ENCODE measurements around the gene RBMS3. TPM values are rescaled to one million over a fixed set of nuclear protein-coding genes. Genes with fewer than 3 reads are reported as not detected.

Gene RBMS3
- total and polyA plus RNA-seq, 4 donors = 29.1 to 86.7 (median 58.1) TPM

- Histone ChIP-seq H3K36me3 (ENCODE audit: control insufficient read depth, insufficient read depth, low read length) (peaks cover 7% of the 10 kb centered on the region), H3K27me3 (ENCODE audit: control insufficient read depth, insufficient read depth, low read length) (no peaks in the 10 kb centered on the region), H3K4me1 (ENCODE audit: control insufficient read depth, insufficient read depth, low read length) (no peaks in the 10 kb centered on the region), H3K9me3 (ENCODE audit: control insufficient read depth, insufficient read depth, low read length) (no peaks in the 10 kb centered on the region), H3K27ac (ENCODE audit: low read depth, low read length) (no peak overlapping the region), H3K4me3 (ENCODE audit: low read depth, low read length) (no peak overlapping the region)
- peak in 1 of 6 donors; percentile 49 for DNase-seq (ENCODE audit: low read depth in 4 of 6, low spot score in 6 of 6)
- WGBS (ENCODE audit: insufficient coverage) = no CpG with 5 or more reads among the region's 3 CpGs
Observed at GRCh38 chr3:29705906-29706844, 425.3 kb downstream of the RBMS3 start.

- 92% methylated on average over 7 of the region's 8 CpGs for WGBS (ENCODE audit: insufficient coverage)
- DNase-seq (ENCODE audit: low read depth in 4 of 6, low spot score in 6 of 6) = no peak
- no peaks in the 10 kb centered on the region for H3K27me3 ChIP-seq (ENCODE audit: control insufficient read depth, insufficient read depth, low read length)
- no peaks in the 10 kb centered on the region for H3K4me1 ChIP-seq (ENCODE audit: control insufficient read depth, insufficient read depth, low read length)
- H3K9me3 ChIP-seq (ENCODE audit: control insufficient read depth, insufficient read depth, low read length) = no peaks in the 10 kb centered on the region
- H3K36me3 ChIP-seq (ENCODE audit: control insufficient read depth, insufficient read depth, low read length) = no peaks in the 10 kb centered on the region
- H3K27ac ChIP-seq (ENCODE audit: low read depth, low read length) = no peak overlapping the region
- no peak overlapping the region for H3K4me3 ChIP-seq (ENCODE audit: low read depth, low read length)
Observed at GRCh38 chr3:29708884-29709283, 428.0 kb downstream of the RBMS3 start.

GRCh38 chr3:29711255-29711771 lies 430.4 kb downstream of the RBMS3 start:
- no peak for DNase-seq (ENCODE audit: low read depth in 4 of 6, low spot score in 6 of 6)
- Histone ChIP-seq H3K27me3 (ENCODE audit: control insufficient read depth, insufficient read depth, low read length) (no peaks in the 10 kb centered on the region), H3K4me3 (ENCODE audit: low read depth, low read length) (no peak overlapping the region), H3K27ac (ENCODE audit: low read depth, low read length) (no peak overlapping the region), H3K9me3 (ENCODE audit: control insufficient read depth, insufficient read depth, low read length) (no peaks in the 10 kb centered on the region), H3K4me1 (ENCODE audit: control insufficient read depth, insufficient read depth, low read length) (no peaks in the 10 kb centered on the region), H3K36me3 (ENCODE audit: control insufficient read depth, insufficient read depth, low read length) (no peaks in the 10 kb centered on the region)
- WGBS (ENCODE audit: insufficient coverage) = 93% methylated on average over 3 of the region's 3 CpGs

- no peaks in the 10 kb centered on the region for H3K4me1 ChIP-seq (ENCODE audit: control insufficient read depth, insufficient read depth, low read length)
- DNase-seq (ENCODE audit: low read depth in 4 of 6, low spot score in 6 of 6) = no peak
- no CpG with 5 or more reads among the region's 2 CpGs for WGBS (ENCODE audit: insufficient coverage)
Observed at GRCh38 chr3:29716213-29716612, 435.3 kb downstream of the RBMS3 start.

GRCh38 chr3:29718661-29719065 lies 437.8 kb downstream of the RBMS3 start:
- no peaks in the 10 kb centered on the region for H3K9me3 ChIP-seq (ENCODE audit: control insufficient read depth, insufficient read depth, low read length)
- WGBS (ENCODE audit: insufficient coverage) = 60% methylated on average over 1 of the region's 3 CpGs
- H3K27me3 ChIP-seq (ENCODE audit: control insufficient read depth, insufficient read depth, low read length) = no peaks in the 10 kb centered on the region
- no peak for DNase-seq (ENCODE audit: low read depth in 4 of 6, low spot score in 6 of 6)
- no peak overlapping the region for H3K4me3 ChIP-seq (ENCODE audit: low read depth, low read length)
- peak overlapping the region; percentile 19 for H3K27ac ChIP-seq (ENCODE audit: low read depth, low read length)
- no peaks in the 10 kb centered on the region for H3K4me1 ChIP-seq (ENCODE audit: control insufficient read depth, insufficient read depth, low read length)
- H3K36me3 ChIP-seq (ENCODE audit: control insufficient read depth, insufficient read depth, low read length) = no peaks in the 10 kb centered on the region

More at GRCh38 chr3:29716213-29716612, 435.3 kb downstream of the RBMS3 start:
- Histone ChIP-seq H3K27me3 (ENCODE audit: control insufficient read depth, insufficient read depth, low read length) (no peaks in the 10 kb centered on the region), H3K36me3 (ENCODE audit: control insufficient read depth, insufficient read depth, low read length) (no peaks in the 10 kb centered on the region), H3K9me3 (ENCODE audit: control insufficient read depth, insufficient read depth, low read length) (no peaks in the 10 kb centered on the region), H3K27ac (ENCODE audit: low read depth, low read length) (no peak overlapping the region), H3K4me3 (ENCODE audit: low read depth, low read length) (no peak overlapping the region)

GRCh38 chr3:29720665-29721064 lies 439.8 kb downstream of the RBMS3 start:
- peak in 2 of 6 donors; percentile 49 to 52 for DNase-seq (ENCODE audit: low read depth in 4 of 6, low spot score in 6 of 6)
- H3K4me3 ChIP-seq (ENCODE audit: low read depth, low read length) = no peak overlapping the region
- no peaks in the 10 kb centered on the region for H3K36me3 ChIP-seq (ENCODE audit: control insufficient read depth, insufficient read depth, low read length)
- no peak overlapping the region for H3K27ac ChIP-seq (ENCODE audit: low read depth, low read length)
- H3K4me1 ChIP-seq (ENCODE audit: control insufficient read depth, insufficient read depth, low read length) = no peaks in the 10 kb centered on the region
- 29% methylated on average over 2 of the region's 3 CpGs for WGBS (ENCODE audit: insufficient coverage)
- H3K27me3 ChIP-seq (ENCODE audit: control insufficient read depth, insufficient read depth, low read length) = no peaks in the 10 kb centered on the region
- no peaks in the 10 kb centered on the region for H3K9me3 ChIP-seq (ENCODE audit: control insufficient read depth, insufficient read depth, low read length)

GRCh38 chr3:29721789-29722188 lies 440.9 kb downstream of the RBMS3 start:
- DNase-seq (ENCODE audit: low read depth in 4 of 6, low spot score in 6 of 6) = no peak

GRCh38 chr3:29731050-29731449 lies 450.2 kb downstream of the RBMS3 start:
- WGBS (ENCODE audit: insufficient coverage) = no CpG with 5 or more reads among the region's 1 CpG
- H3K4me1 ChIP-seq (ENCODE audit: control insufficient read depth, insufficient read depth, low read length) = no peaks in the 10 kb centered on the region
- no peak overlapping the region for H3K27ac ChIP-seq (ENCODE audit: low read depth, low read length)
- no peaks in the 10 kb centered on the region for H3K36me3 ChIP-seq (ENCODE audit: control insufficient read depth, insufficient read depth, low read length)
- H3K4me3 ChIP-seq (ENCODE audit: low read depth, low read length) = no peak overlapping the region
- H3K9me3 ChIP-seq (ENCODE audit: control insufficient read depth, insufficient read depth, low read length) = no peaks in the 10 kb centered on the region
- no peaks in the 10 kb centered on the region for H3K27me3 ChIP-seq (ENCODE audit: control insufficient read depth, insufficient read depth, low read length)
- DNase-seq (ENCODE audit: low read depth in 4 of 6, low spot score in 6 of 6) = no peak

More at GRCh38 chr3:29721789-29722188, 440.9 kb downstream of the RBMS3 start:
- no peaks in the 10 kb centered on the region for H3K9me3 ChIP-seq (ENCODE audit: control insufficient read depth, insufficient read depth, low read length)
- no peaks in the 10 kb centered on the region for H3K4me1 ChIP-seq (ENCODE audit: control insufficient read depth, insufficient read depth, low read length)
- H3K4me3 ChIP-seq (ENCODE audit: low read depth, low read length) = no peak overlapping the region
- H3K27ac ChIP-seq (ENCODE audit: low read depth, low read length) = no peak overlapping the region
- H3K36me3 ChIP-seq (ENCODE audit: control insufficient read depth, insufficient read depth, low read length) = no peaks in the 10 kb centered on the region
- WGBS (ENCODE audit: insufficient coverage) = no CpG with 5 or more reads among the region's 2 CpGs
- no peaks in the 10 kb centered on the region for H3K27me3 ChIP-seq (ENCODE audit: control insufficient read depth, insufficient read depth, low read length)

- 78% methylated on average over 1 of the region's 1 CpG for WGBS (ENCODE audit: insufficient coverage)
- Histone ChIP-seq H3K27me3 (ENCODE audit: control insufficient read depth, insufficient read depth, low read length) (no peaks in the 10 kb centered on the region), H3K4me1 (ENCODE audit: control insufficient read depth, insufficient read depth, low read length) (no peaks in the 10 kb centered on the region), H3K4me3 (ENCODE audit: low read depth, low read length) (no peak overlapping the region), H3K36me3 (ENCODE audit: control insufficient read depth, insufficient read depth, low read length) (no peaks in the 10 kb centered on the region), H3K9me3 (ENCODE audit: control insufficient read depth, insufficient read depth, low read length) (no peaks in the 10 kb centered on the region), H3K27ac (ENCODE audit: low read depth, low read length) (no peak overlapping the region)
- no peak for DNase-seq (ENCODE audit: low read depth in 4 of 6, low spot score in 6 of 6)
Observed at GRCh38 chr3:29741231-29741630, 460.4 kb downstream of the RBMS3 start.

All from spinal cord (tissue), 10 donors.